NCI-H1436 (cell line): Measurements from ENCODE around the gene LSP1.
"Not testable (repeated sequence)": the region's sequence is repeated elsewhere in the genome, so short reads cannot be mapped to it uniquely, and the experiment has no call there.

Experiments used
- DNase-seq: peaks from one replicate; lab custom pipeline; 2025; lab: John Stamatoyannopoulos, UW

Gene LSP1

GRCh38 chr11:1877211-1878136 lies 24.6 kb downstream of the LSP1 start:
- DNase-seq: no peak

GRCh38 chr11:1878137-1879031 lies 25.5 kb downstream of the LSP1 start:
- no peak for DNase-seq

- DNase-seq: no peak
These were observed 26.6 kb downstream of the LSP1 start for GRCh38 chr11:1879342-1879940.

- no peak for DNase-seq
These were observed 27.2 kb downstream of the LSP1 start for GRCh38 chr11:1879941-1880720.

- DNase-seq: no peak
These were observed 28.0 kb downstream of the LSP1 start for GRCh38 chr11:1880746-1881441.

- no peak for DNase-seq
These were observed 28.8 kb downstream of the LSP1 start for GRCh38 chr11:1881442-1882264.

GRCh38 chr11:1882265-1883238 lies 29.7 kb downstream of the LSP1 start:
- DNase-seq: peak; percentile 65

GRCh38 chr11:1883346-1884302 lies 30.7 kb downstream of the LSP1 start:
- DNase-seq: no peak

- DNase-seq: no peak
These were observed 31.4 kb downstream of the LSP1 start for GRCh38 chr11:1884303-1884700.

- DNase-seq: not testable (repeated sequence)
These were observed 33.7 kb downstream of the LSP1 start for GRCh38 chr11:1886551-1886950.

GRCh38 chr11:1887451-1888346 lies 34.8 kb downstream of the LSP1 start:
- no peak for DNase-seq

GRCh38 chr11:1888347-1888753 lies 35.5 kb downstream of the LSP1 start:
- DNase-seq: no peak

- no peak for DNase-seq
These were observed 35.9 kb downstream of the LSP1 start for GRCh38 chr11:1888811-1889210.

- DNase-seq: no peak
These were observed 36.5 kb downstream of the LSP1 start for GRCh38 chr11:1889224-1889930.

- DNase-seq: no peak
These were observed 37.3 kb downstream of the LSP1 start for GRCh38 chr11:1889941-1890855.
